Spleen (tissue), 7 donors: ENCODE measurements around the gene ASB17.

Experiments used
- CTCF ChIP-seq, 11 experiments: fragments of 200-600 bp in 7 of 11; fragments of 450-650 bp in 4 of 11; sonication (generic) in 4 of 11; IDR thresholded peaks in 8 of 11; conservative IDR thresholded peaks in 3 of 11; 1 replicate in 7 of 11; 2 replicates in 4 of 11; pipeline versions ENCODE4 v1.4.0 to v1.8.0; 2016 to 2021; ENCODE audit warnings: antibody characterized with exemption in 11 of 11, inconsistent platforms in 4 of 11, mild to moderate bottlenecking in 1 of 11
- POLR2A ChIP-seq, 3 donors: fragments of 450-650 bp; IDR thresholded peaks; one replicate each; pipeline ENCODE4 v1.5.1; 2017; ENCODE audit warnings: antibody characterized with exemption in 3 of 3, mild to moderate bottlenecking in 1 of 3
- POLR2AphosphoS5 ChIP-seq, 3 donors: sonication (generic); formaldehyde crosslinking; IDR thresholded peaks; one replicate each; pipeline ENCODE4 v1.5.1; 2017; ENCODE audit warnings: antibody characterized with exemption in 3 of 3
- donor health status: DM: no; HTN: no; CAD: no; lungs with moderate emphysema.
- donor health status: DM: no; HTN: no; CAD: no.
- donor health status: DM: no; HTN: no; CAD: no.

- TF ChIP-seq POLR2A (IDR thresholded peaks at IDR 0.05) (no peak), CTCF (IDR thresholded peaks at IDR 0.05 in 8 of 11, conservative IDR thresholded peaks at IDR 0.05 in 3 of 11) (no peak), POLR2AphosphoS5 (IDR thresholded peaks at IDR 0.05) (no peak)
Measured at GRCh38 chr1:75954586-75954985, 22.4 kb upstream of the ASB17 start.
